HL-60 (cell line): ENCODE results near the gene HS3ST5.

ENCODE experiments used
- CTCF ChIP-seq: IDR thresholded peaks from one replicate; pipeline ENCODE4 v1.5.1; 2011; ENCODE audit warnings: low read length, control low read depth, inconsistent platforms; ENCODE audit not compliant: insufficient read depth
- GABPA ChIP-seq: IDR thresholded peaks from 2 replicates; pipeline ENCODE4 v1.6.1; 2012; ENCODE audit warnings: low read depth
- POLR2AphosphoS5 ChIP-seq: IDR thresholded peaks from 2 replicates; pipeline ENCODE4 v1.6.1; 2012; ENCODE audit warnings: low read depth
- REST ChIP-seq: IDR thresholded peaks from 2 replicates; pipeline ENCODE4 v1.6.1; 2012; ENCODE audit warnings: low read depth; ENCODE audit not compliant: insufficient replicate concordance

- TF ChIP-seq POLR2AphosphoS5 (no peak), CTCF (no peak), REST (no peak), GABPA (no peak)
These were observed 3.1 kb downstream of the HS3ST5 start for GRCh38 chr6:114339706-114340105.
